ENCODE measurements around the gene OR51A4. TPM values are rescaled to one million over a fixed set of nuclear protein-coding genes. Genes with fewer than 3 reads are reported as not detected.

The OR51A4 gene
- not detected in 2 replicates for total RNA-seq

DNA sequence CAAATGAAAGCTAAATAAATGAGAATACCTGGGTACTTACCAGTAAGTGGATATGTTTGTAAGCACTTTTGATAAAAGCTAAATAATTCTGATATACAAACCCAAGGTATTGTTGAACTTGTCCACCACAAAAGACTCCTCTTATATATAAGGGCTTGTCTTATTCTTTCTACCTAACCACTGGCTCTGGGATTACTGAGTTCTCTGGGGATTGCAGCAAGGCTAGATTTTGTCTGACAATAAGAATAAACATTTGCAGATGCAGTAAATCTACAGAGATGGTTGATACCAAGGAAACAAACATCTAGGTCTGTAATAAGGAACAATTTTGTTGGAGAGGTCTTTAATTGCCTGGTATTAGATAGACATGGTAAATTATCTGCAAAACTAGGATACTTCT is at the start of gene OR51A4:
OR51A4 (minus strand) TSS at position 101 of the 400 bp plus-strand sequence. CDS start 505 bp downstream, outside the sequence.

GRCh38 chr11:4994551-4994950 is 47.1 kb upstream of the OR51A4 start, which contains the start of gene OR51L1:
Gene OR51L1 (plus strand): TSS chr11:4994851. CDS start chr11:4998983, 4,132 bp downstream.

GRCh38 chr11:4955613-4956012 is 8.2 kb upstream of the OR51A4 start, which contains the start of gene OR51A2:
Gene OR51A2 (minus strand): TSS chr11:4955713. CDS start chr11:4955713, 0 bp downstream.

DNA sequence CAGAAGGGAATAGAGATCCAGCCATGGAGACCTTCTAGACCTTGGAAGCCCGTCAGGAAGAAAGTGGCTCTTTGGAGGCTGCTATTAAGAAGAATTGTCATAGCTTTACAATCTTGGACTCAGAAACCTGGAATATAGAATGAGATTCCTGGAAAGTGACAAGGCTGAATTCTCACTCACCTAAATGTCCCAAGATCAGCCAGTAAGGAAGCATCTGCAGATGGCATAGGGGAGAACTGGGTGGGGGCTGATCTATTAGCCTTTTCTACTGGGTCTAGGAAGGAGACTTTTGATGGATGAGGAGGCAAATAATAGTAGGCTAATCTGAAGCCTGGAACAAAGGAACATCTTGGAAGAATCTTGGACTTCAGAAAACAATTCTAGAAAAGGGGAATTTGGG is 23.2 kb downstream of the OR51A4 start, which contains the start of gene OR51G1:
OR51G1 (minus strand) TSS at position 101 of the 400 bp plus-strand sequence; CDS start at position 101, 0 bp downstream.

DNA sequence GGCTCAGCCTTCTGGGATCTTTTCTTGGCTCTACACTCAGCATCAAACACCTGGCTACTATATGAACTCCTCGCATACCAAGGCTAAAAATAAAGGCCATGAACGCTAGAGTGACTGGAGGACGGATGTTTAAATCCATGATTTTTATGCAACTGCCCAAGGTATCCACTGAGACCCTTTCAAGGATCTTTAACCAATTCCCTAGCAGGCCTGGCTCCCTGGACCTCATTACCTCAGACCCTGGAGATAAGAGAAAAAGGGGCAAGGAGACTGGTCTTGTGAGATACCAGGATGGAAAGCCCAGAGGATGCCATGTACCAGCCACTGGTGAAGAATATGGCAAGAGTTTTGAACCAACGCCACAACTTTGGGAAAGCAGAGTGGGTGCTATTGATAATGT is 28.2 kb downstream of the OR51A4 start, which contains the start of gene OR51G2:
OR51G2 (minus strand) TSS at position 101 of the 400 bp plus-strand sequence. CDS start 3,687 bp downstream, outside the sequence.

GRCh38 chr11:4903484-4903883 is 43.9 kb downstream of the OR51A4 start, which contains the start of gene OR51A7:
Gene OR51A7 (plus strand): TSS chr11:4903783. CDS start chr11:4907370, 3,587 bp downstream.

Other genes starting within 250 kb of the OR51A4 start
- 0.14 and 0.22 TPM in 2 replicates for gene OR51E2, start 249.8 kb downstream of the OR51A4 start, total RNA-seq
- gene MMP26, start 242.8 kb downstream of the OR51A4 start, total RNA-seq = not detected in 2 replicates
- not detected in 2 replicates for gene OR51F1, start 177.7 kb downstream of the OR51A4 start, total RNA-seq
- gene OR52R1, start 143.2 kb downstream of the OR51A4 start, total RNA-seq = not detected in 2 replicates
- gene OR51F2, start 126.3 kb downstream of the OR51A4 start, total RNA-seq = not detected in 2 replicates
- gene OR51S1, start 98.4 kb downstream of the OR51A4 start, total RNA-seq = not detected in 2 replicates
- gene OR51T1, start 65.7 kb downstream of the OR51A4 start, total RNA-seq = not detected in 2 replicates
- not detected in 2 replicates for gene OR51A7, start 43.8 kb downstream of the OR51A4 start, total RNA-seq
- gene OR51G2, start 28.3 kb downstream of the OR51A4 start, total RNA-seq = not detected in 2 replicates
- gene OR51G1, start 23.3 kb downstream of the OR51A4 start, total RNA-seq = not detected in 2 replicates
- not detected in 2 replicates for gene OR51A2, start 8.1 kb upstream of the OR51A4 start, total RNA-seq
- gene OR51L1, start 47.2 kb upstream of the OR51A4 start, total RNA-seq = not detected in 2 replicates
- gene OR52J3, start 98.9 kb upstream of the OR51A4 start, total RNA-seq = not detected in 2 replicates
- not detected in 2 replicates for gene OR52E2, start 112.0 kb upstream of the OR51A4 start, total RNA-seq
- gene OR52E1, start 122.0 kb upstream of the OR51A4 start, total RNA-seq = not detected in 2 replicates
- gene OR52A5, start 190.8 kb upstream of the OR51A4 start, total RNA-seq = not detected in 2 replicates
- gene OR52A1, start 207.2 kb upstream of the OR51A4 start, total RNA-seq = not detected in 2 replicates